Renal cortical epithelial cell (primary cell): ENCODE data around the gene ARTN. TPM values are rescaled to one million over a fixed set of nuclear protein-coding genes. Genes with fewer than 3 reads are reported as not detected.

Experiments
- DNase-seq: peaks from one replicate; pipeline ENCODE4 v3.0.0-alpha.2; 2011; ENCODE audit warnings: low read depth
- total RNA-seq: library from RNA; depleted of rRNA; stranded (reverse); fragments of >200 nt; gene quantifications from 2 replicates; pipeline ENCODE4 v1.2.3, GENCODE V29; 2014

Gene ARTN
- 0.40 and 3.0 TPM in 2 replicates for total RNA-seq

- DNase-seq: no peak
Measured at GRCh38 chr1:43933386-43934100, at the start of gene ARTN. ARTN (plus strand) TSS chr1:43933801; CDS start chr1:43935657, 1,856 bp downstream.

DNA sequence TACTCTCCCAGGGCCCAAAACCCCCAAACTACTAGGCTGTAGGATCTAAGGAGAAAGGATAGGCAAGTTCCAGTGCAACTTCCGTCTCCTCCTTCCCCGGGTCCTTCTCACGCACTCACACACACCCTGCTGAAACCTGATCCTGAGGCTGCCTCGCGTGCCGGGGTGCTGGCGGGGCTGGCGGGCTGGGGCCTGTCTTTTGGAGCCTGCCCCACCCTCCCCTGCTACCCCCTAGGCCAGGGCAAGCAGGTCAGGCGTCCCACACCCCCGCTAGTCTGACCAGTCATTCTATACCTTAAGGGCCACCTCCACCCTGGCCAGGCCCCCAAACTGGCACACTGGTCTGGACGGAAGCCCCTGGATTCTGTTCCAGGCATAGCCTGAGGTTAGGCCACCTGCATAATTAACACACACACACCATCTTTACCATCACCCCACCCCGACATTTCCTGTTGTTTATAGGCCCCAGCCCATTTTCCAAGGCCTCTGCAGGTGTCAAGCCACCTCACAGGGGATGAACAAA is 48.3 kb upstream of the ARTN start:
- no peak for DNase-seq

DNA sequence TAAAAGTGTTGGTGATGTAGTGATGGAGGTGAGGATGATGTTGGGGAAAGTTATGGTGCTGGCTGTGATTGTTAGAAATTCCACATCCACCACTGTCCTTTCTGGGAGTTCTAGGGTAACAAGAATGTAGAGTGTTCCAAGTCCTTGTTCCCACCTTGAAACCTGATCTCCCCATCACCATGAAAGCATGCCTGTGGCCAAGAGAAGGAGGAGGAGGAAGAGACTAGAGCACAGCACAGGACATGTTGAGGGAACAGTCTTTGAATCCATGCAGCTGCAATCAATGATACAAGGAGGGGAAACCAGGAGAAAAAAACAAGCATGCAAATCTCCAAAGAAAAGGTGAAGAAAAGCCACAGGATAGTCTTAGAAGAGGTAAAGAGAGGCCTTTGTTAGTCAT is 45.9 kb upstream of the ARTN start:
- DNase-seq: no peak

GRCh38 chr1:43890815-43891214 is 42.8 kb upstream of the ARTN start:
- DNase-seq: no peak

- no peak for DNase-seq
Measured at GRCh38 chr1:43893006-43893405, 40.6 kb upstream of the ARTN start.

- no peak for DNase-seq
Measured at GRCh38 chr1:43898981-43899380, 34.6 kb upstream of the ARTN start.

DNA sequence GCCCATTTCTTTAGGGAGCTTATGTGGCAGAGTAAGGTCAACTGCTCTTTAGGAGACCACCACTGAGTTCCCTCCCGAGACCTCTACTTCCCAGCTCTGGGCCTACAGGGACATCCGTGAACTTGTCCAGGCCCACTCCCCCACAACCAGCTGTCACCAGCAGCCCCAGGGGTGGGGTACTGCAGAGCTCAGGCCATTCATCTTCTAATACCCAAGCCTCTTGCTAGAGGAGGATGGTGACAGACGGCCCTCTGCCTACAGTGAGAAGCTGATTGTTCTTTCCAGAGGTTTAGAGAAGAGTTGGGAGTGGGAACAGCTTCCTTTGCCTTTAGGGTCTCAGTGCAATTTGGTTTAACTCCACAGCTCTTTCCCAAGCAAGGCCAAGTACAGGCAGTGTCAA is 33.2 kb upstream of the ARTN start:
- no peak for DNase-seq

DNA sequence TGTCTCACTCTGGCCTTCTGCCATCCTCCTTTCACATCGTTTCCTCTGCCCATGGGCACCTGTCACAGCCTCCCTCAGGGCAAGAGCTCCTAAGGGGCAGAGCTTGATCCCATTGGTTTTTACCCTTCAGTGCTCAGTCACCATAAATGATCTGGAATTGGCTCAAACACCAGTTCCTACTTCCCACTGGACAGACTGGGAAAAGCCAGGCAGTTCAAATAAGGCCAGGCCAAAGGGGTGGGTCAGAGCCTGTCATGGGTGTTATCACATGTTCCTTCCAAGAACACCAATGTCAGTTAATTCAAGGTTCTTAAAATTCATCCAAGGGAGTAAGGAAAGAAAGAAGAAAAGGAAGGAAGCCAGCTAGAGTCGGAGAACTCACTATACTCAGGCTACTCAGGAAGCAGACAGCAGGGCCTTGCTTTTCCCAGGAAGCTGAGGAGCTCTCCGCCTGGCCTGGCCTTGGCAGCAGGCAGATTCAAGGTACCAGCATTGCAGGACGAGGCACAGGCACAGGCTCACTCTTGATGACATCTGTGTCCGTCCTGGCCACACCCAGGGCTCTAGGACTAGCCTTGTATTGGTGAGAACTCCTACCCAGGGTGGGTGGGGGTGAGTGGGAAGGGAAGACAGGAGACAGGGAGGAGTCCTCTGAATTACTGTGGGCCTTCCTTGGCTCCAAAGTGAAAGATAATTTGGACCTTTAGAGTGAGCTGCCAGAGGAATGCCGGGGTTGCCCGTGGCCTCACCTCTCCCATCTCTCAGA is 32.2 kb upstream of the ARTN start:
- DNase-seq: no peak

GRCh38 chr1:43902058-43902831 is 31.4 kb upstream of the ARTN start:
- no peak for DNase-seq

DNA sequence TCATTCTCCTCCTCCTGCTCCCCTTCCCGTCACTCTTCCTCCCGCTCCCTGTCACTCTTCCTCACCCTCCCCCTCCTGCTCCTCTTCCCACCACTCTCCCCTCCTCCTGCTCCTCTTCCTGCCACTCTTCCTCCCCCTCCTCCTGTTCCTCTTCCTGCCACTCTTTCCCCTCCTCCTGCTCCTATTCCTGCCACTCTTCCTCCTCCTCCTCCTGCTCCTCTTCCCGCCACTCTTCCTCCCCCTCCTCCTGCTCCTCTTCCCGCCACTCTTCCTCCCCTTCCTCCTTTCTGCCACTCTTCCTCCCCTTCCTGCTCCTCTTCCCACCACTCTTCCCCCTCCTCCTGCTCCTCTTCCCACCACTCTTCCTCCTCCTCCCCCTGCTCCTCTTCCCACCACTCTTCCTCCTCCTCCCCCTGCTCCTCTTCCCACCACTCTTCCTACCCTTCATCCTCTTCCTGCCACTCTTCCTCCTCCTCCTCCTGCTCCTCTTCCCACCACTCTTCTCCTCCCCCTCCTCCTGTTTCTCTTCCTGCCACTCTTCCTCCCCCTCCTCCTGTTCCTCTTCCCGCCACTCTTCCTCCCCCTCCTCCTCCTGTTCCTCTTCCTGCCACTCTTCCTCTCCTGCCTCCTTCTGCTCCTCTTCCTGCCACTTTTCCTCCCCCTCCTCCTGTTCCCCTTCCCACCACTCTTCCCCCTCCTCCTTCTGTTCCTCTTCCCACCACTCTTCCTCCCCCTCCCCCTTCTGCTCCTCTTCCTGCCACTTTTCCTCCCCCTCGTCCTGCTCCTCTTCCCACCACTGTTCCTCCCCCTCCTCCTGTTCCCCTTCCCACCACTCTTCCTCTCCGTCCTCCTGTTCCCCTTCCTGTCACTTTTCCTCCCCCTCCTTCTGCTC is 28.7 kb upstream of the ARTN start:
- no peak for DNase-seq

GRCh38 chr1:43908226-43908625 is 25.4 kb upstream of the ARTN start:
- DNase-seq: no peak

DNA sequence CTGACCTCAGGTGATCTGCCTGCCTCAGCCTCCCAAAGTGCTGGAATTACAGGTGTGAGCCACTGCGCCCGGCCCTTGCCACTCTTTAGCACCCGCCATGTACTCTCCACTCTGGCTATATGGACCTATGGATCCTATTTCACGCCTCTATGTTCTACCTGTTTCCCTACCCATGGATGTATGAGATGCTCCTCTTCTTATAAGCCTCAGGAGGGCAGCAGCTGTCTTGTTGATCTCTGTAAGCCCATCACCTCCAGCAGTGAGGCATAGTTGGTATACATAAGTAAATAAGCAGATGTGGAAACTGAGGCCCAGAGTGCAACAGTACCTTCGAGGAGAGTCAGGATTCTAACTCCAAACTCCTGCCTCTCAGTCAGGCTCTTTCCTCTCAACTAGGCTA is 24.7 kb upstream of the ARTN start:
- DNase-seq: peak; percentile 9

DNA sequence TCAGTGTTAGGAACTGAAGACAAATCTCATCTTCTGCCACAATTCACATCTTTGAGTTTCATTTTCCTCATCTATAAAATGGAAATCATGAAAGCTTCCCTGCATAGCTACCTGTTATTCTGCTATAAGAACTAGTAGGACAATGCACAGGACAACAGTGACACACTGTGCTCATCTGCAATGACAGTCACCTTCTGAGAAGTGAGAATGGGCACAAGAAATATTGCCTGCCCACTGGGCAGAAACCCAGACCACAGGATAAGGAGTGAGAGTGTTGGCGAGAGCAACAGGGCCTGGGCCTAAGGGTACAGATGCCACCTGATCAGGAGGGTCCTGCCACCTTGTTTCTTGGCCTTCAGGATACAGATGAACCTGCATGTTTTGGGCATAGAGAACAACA is 23.3 kb upstream of the ARTN start:
- no peak for DNase-seq

- peak; percentile 21 for DNase-seq
Measured at GRCh38 chr1:43912607-43913006, 21.0 kb upstream of the ARTN start.

GRCh38 chr1:43913051-43913501 is 20.5 kb upstream of the ARTN start:
- DNase-seq: no peak

DNA sequence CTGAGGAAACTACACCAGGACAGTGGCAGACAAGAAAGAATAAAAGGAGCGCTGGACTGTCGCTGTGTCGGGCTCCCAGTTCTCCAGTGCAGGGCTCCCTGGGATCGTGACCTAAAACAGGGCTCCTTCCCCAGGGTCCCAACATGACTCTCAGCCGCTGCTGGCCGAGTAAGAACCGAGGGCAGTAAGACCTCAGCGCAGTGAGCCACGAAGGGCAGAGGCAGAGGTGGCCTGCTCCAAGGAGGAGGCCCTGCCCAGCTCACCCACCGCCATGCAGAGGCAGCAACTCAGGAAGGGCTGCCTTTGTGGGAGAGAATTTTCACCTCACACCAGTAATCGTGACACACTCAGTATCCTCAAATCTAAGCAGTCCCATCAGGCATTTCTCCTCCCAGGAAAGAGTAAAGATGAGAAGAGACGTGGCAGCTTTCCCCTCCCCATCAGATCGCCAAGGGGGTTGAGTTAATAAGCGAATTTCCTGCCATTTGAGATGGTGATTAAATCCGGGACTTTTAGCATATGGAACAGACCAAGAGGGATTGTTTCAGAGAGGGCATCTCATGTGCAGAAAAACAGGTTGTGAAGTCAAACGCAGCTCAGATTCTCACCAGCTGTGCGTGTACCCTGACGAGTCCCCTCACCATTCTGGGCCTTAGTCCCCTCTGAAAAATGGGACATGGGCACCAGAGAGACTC is 19.8 kb upstream of the ARTN start:
- DNase-seq: no peak

- DNase-seq: no peak
Measured at GRCh38 chr1:43914576-43915525, 18.8 kb upstream of the ARTN start.

GRCh38 chr1:43919906-43920305 is 13.7 kb upstream of the ARTN start:
- DNase-seq: no peak

DNA sequence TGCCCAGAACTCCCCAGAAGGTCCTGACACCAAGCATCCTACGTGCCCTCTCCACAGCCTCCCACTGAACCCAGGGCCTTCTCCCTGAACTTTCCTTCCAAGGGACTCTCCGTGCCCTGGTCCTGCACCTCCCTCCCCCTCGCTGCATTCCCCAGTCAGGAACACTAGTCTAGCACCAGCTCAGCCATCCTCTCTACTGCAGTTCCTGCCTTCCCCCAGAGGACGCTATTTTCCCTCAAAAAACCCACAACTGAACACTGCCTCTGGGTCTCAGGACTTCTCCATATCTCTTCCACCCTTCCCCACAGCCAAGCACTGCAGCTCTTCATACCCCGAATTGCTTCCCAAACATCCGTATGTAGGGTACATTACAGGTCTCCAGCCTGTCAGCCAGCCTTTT is 12.6 kb upstream of the ARTN start:
- no peak for DNase-seq
